Amniotic epithelial cell (primary cell): ENCODE data around the gene CERS6.

Experiments
- DNase-seq: peaks from one replicate; pipeline ENCODE4 v3.0.0-alpha.2; 2010; ENCODE audit warnings: low read depth

CERS6 gene

GRCh38 chr2:168568476-168569267 is 112.6 kb downstream of the CERS6 start:
- peak; percentile 88 for DNase-seq

- peak; percentile 29 for DNase-seq
These were observed 115.0 kb downstream of the CERS6 start for GRCh38 chr2:168571061-168571460.

DNA sequence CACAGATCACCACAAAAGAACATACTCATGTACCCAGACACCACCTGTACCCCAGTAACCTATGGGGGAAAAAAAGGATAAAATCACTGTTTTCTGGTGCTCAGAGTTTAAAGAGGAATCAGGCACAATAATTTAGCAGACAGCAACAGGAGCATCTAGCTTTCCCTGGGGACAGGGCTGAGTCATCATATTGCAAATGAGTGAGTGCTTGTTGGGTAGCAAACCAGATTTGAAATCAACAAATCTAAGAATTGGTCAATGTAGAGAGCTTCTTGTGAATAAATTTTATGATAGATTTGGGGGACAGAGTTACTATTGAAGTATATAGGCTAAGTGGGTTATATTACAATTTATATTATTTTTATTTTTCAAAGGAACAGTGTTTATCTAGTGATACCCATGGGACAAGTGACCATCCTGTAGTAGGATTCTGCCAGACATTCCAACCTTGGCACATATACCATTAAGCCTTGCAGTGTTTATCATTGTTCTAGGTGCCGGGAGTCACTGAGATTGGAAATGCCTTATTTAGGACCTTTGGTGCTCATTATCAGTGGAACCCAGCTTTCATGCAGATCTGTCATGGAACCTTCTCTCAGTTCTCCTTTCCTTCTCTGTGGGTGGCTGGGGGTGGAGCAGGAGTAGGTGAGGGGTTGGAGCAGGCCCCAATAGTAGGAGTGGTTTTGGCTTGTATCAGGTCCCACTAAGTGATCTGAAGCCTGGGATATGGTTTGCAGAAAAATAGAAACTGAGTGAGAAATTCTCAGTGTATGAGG is 117.2 kb downstream of the CERS6 start:
- DNase-seq = peak; percentile 25

GRCh38 chr2:168574856-168575630 is 119.0 kb downstream of the CERS6 start:
- no peak for DNase-seq

GRCh38 chr2:168577885-168578284 is 121.8 kb downstream of the CERS6 start:
- peak; percentile 26 for DNase-seq

DNA sequence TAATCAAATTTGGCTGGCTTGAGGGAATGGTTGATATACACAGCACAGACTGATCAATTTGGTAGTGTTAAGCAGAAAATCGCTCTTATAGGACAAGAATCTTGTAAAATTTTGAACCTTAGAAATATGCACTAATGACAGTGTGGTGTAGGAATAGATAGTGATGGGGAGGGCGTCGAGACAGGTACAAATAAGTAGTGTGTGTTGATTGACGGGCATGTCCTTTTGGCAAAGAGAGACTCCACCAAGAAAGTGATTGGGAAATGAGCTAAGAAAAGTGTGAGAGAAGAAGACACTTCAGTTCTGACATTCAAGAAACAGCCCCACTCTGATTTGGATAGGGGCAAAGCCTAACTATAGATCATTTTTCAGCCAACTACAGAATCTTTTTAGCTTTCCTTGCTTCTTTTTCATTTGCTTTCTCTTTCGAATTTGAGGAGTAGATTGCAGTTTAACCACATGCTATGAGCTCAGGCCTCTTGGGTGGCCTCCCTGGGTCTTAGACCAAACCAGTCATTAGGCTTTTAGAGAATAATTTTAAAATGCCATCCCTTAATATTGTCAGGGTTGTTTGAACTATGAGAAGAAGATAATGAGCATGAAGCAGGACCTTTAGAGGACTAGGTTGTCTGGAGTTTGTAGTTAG is 127.1 kb downstream of the CERS6 start:
- DNase-seq = peak; percentile 52

DNA sequence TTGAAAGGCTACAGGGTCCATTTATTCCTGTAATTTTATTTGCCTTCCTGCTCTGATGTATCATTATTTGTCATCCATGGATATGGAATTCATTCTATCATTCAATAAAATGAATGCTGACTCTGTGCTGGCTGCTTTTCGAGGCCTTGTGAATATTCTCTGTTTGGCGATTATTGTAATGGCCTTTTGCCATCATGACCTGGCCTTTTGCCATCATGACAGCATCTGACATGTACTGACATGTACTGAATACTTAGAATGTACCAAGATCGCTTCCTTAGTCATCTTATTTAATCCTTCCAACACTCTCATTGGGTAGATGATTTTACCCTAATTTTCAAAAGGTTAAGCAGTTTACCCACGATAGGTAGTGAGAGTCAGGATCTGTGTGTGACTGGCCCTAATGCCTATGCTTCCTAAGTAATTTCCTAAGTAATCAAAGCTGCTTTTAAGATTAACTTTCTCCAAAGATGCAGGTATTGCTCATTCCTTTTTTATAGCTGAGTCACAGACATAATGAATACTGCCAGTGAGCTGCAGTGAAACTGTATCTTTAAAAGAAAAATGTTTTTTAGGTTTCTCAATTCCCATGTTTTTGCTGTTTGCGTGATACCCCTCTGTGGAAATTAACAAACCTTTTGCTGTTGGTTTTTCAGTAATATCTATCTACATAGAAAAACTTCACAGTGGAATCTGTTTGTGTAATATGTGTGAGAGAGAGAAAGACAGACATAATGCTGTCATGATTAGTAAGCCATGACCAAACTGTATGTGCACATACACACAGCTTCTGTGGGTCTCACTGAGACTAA is 127.8 kb downstream of the CERS6 start:
- peak; percentile 75 for DNase-seq

- no peak for DNase-seq
These were observed 128.8 kb downstream of the CERS6 start for GRCh38 chr2:168584911-168585310.

DNA sequence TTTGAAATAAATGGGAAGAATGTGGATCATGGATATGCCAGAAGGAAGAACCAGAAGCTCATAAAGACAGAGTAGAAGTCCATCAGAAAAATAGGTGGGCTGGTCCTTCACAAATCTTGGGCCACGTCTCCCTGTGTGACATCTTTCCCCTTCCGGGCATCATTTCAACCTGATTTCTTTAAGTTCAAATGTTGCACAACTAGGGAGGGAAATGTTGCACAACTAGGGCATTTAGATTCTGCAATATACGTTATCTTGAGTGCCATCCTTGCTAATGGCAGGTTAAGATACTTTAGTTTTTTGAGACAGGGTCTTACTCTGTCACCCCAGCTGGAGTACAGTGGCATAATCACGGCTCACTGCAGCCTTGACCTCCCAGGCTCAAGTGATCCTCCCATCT is 129.6 kb downstream of the CERS6 start:
- peak; percentile 22 for DNase-seq

DNA sequence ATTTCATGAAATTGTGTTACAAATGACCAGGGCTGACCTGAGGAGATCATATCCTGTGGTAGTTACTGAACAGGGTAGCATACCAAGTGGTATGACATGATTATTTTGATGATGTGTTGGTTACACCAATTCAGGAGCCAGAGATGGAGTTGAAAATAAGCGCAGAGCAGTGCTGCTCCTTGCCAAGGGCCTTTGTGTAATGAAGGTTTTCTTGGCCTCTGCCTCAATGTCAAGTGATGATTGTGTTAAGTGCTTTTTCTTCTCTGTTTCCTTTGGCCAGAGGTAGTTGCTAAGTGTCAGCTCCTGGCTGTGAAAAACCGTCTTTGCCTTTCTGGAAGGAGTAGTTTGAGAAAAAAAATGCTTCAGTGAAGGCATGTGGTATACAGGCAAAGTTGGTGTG is 131.2 kb downstream of the CERS6 start:
- no peak for DNase-seq

GRCh38 chr2:168589236-168590211 is 133.5 kb downstream of the CERS6 start:
- DNase-seq = no peak

DNA sequence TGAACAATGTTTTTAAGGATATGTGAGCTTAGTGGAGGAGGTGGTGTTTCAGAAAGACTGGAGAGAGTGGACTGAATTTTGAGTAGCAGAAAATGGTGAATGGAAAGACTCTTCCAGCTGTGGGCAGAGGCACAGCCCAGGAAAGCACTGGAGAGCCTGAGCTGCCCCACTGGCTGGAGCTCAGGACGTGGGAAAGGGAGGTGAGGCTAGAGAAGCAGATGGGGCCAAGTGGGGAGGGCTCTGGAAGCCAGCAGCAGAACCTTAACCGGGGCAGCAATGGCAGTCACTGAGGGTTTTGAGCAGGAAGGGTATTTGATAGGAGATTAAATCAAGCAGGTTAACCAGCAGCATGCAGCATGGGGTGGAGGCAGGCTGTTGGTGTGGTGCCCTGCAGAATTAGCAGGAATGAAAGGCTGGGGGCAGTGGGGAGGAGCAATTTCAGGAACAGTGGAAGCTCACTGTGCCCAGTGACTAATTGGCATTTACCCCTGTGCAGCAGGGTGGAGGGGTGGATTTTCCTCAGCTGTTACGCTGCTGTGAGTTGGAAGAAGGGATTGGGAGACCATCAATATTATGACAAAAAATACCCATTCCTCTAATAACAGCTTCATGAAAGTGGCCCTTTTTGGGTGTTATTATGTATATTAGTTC is 136.2 kb downstream of the CERS6 start:
- DNase-seq = no peak

GRCh38 chr2:168593713-168594112 is 137.6 kb downstream of the CERS6 start:
- peak; percentile 24 for DNase-seq

GRCh38 chr2:168594778-168595177 is 138.7 kb downstream of the CERS6 start:
- no peak for DNase-seq

GRCh38 chr2:168596881-168597655 is 141.0 kb downstream of the CERS6 start:
- DNase-seq = peak; percentile 10

DNA sequence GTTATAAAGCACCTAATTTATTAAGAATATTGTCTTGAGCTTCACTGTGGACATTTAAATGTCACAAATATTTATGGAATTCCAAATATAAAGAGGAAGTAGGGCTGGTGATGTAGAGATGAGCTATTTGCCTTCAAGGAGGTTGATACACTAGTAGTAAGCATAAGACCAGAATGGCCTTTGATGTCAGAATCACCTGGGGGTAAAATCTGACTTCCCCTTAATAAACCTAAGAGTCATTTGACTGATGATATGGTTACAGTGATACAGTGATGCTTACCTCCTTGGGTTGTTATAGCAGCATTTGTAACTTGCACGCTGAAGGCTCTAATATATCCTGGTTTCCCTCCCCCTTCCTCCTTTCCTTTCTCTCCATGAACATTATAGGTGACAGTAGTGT is 143.7 kb downstream of the CERS6 start:
- DNase-seq = no peak

DNA sequence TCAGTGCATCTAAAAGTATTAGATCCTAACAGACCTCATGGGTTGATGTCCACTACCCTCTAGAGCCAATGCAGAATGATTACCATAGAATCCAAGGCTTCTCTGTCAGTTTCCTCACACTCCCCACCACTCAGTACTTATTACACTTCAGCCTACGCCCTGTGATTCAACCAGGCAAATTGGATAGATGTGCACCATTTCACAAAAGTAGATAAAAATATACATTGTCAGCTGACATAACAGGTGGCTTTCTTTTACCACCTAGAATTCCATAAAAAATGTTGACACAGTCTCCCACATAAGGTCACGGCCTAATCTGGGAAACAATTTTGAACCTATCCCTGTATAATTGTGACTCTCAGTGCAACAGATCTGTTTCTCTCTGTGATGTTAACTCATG is 144.9 kb downstream of the CERS6 start:
- DNase-seq = no peak

DNA sequence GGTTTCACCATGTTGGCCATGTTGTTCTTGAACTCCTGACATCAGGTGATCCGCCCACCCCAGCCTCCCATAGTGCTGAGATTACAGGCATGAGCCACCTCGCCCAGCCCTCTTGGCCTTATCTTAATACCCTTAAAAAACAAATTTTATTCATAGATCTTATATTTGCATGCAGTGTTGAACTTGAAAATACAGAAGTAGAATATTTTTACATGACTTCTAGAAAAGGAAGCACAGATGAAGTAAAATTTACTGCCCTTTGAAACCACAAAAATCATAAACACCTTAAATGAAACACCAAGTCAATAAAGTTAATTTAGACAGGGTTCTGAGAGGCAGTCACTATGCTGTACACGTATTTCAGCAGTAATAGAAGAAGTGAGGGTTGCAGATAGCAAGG is 145.7 kb downstream of the CERS6 start:
- DNase-seq = no peak

- no peak for DNase-seq
These were observed 146.3 kb downstream of the CERS6 start for GRCh38 chr2:168602379-168602778.
